ENCODE measurements around the gene SACM1L.

SACM1L gene

DNA sequence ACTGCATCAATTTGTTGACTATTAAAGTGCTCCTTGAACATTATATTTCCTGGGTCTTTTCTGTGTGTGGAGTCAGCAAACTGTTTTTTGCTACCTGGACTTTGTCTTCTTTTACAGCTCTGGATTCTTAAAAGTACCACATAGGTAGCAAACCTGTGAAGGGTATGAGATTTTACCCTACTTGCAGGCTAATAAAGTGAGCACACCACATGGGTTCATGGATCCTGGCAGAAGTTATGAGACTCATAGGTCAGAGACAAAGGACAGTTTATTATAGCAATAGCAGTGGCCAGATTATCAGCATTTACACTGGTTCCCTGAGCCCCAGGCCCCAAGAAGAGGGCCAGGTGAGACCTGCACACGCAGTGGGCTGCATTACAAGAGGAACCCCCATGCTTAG, 8.0 kb upstream of the SACM1L start:
- Histone ChIP-seq H3K4me3 (ENCODE audit: low read length in 2 of 2) (no peak overlapping the region), H3K27me3 (ENCODE audit: control insufficient read depth in 3 of 3, insufficient read depth in 3 of 3, low read depth in 1 of 3, low read length in 3 of 3) (no peaks in the 10 kb centered on the region), H2AFZ (ENCODE audit: low read length) (no peak overlapping the region), H3K4me2 (ENCODE audit: insufficient read depth, low read length, poor library complexity, severe bottlenecking) (no peak overlapping the region), H3K79me1 (ENCODE audit: low read depth, low read length) (no peaks in the 10 kb centered on the region), H3K4me1 (ENCODE audit: control insufficient read depth in 2 of 2, insufficient read depth in 1 of 2, low read depth in 1 of 2, low read length in 2 of 2) (peaks cover 4 to 12% of the 10 kb centered on the region in 2 donors), H4K91ac (ENCODE audit: low read depth, low read length, poor library complexity) (no peak overlapping the region), H3K4ac (ENCODE audit: low read length) (no peak overlapping the region), H3K23ac (ENCODE audit: low read depth, low read length, poor library complexity) (no peak overlapping the region), H4K8ac (ENCODE audit: low read depth, low read length) (no peak overlapping the region), H2BK5ac (ENCODE audit: low read length) (no peak overlapping the region), H3K9ac (ENCODE audit: low read depth, low read length, poor library complexity) (no peak overlapping the region), H3K27ac (replicated peaks; ENCODE audit: low read length) (no peak overlapping the region), H2BK120ac (ENCODE audit: low read depth, low read length) (no peak overlapping the region), H3K14ac (ENCODE audit: low read length) (no peak overlapping the region), H2BK15ac (ENCODE audit: low read length) (no peak overlapping the region), H3K18ac (ENCODE audit: low read length) (no peak overlapping the region), H3K36me3 (replicated peaks in 1 of 2; ENCODE audit: control insufficient read depth in 2 of 2, insufficient read depth in 2 of 2, low read length in 2 of 2) (peaks cover 1 to 12% of the 10 kb centered on the region in 2 donors), H3K9me3 (replicated peaks in 1 of 2; ENCODE audit: control insufficient read depth in 2 of 2, insufficient read depth in 1 of 2, low read depth in 1 of 2, low read length in 2 of 2) (peaks cover 4% of the 10 kb centered on the region in 2 donors), H2BK12ac (ENCODE audit: low read length) (no peak overlapping the region), H2AK5ac (ENCODE audit: low read depth, low read length) (no peak overlapping the region)
- DNase-seq (ENCODE audit: low spot score): no peak
- no CpG with 5 or more reads among the region's 1 CpG for whole genome bisulfite sequencing, 2 donors (ENCODE audit: extremely low coverage in 2 of 2, insufficient read length in 2 of 2, insufficient replicate concordance in 1 of 2)

DNA sequence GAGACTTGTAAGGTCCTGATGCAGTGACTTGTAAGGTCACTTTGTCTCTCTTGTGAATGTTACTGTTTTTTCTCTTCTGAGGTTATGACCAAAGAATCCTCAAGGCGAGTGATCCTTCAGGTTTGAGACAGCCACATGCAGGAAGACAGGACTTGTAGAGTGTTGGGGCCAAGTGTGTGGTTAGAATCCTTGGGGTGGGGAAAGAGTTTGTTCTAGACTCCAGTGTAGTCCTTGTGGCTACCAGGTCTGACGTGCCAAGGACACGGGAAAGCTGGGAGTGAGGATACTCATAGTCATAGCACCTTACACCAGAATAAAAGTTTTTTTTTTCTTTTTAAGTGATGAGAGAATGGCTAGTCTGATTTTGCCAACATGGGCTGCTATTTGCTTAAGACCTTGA, 7.3 kb upstream of the SACM1L start:
- H2BK120ac ChIP-seq (ENCODE audit: low read depth, low read length): no peak overlapping the region
- no CpG with 5 or more reads among the region's 3 CpGs for WGBS, 2 donors (ENCODE audit: extremely low coverage in 2 of 2, insufficient read length in 2 of 2, insufficient replicate concordance in 1 of 2)
- no peak overlapping the region for H2BK15ac ChIP-seq (ENCODE audit: low read length)
- H3K79me1 ChIP-seq (ENCODE audit: low read depth, low read length): no peaks in the 10 kb centered on the region
- H2BK12ac ChIP-seq (ENCODE audit: low read length): no peak overlapping the region
- H4K8ac ChIP-seq (ENCODE audit: low read depth, low read length): no peak overlapping the region
- H3K4me2 ChIP-seq (ENCODE audit: insufficient read depth, low read length, poor library complexity, severe bottlenecking): no peak overlapping the region
- H3K23ac ChIP-seq (ENCODE audit: low read depth, low read length, poor library complexity): no peak overlapping the region
- H3K27me3 ChIP-seq (ENCODE audit: control insufficient read depth in 3 of 3, insufficient read depth in 3 of 3, low read depth in 1 of 3, low read length in 3 of 3): no peaks in the 10 kb centered on the region
- no peak overlapping the region for H3K9ac ChIP-seq (ENCODE audit: low read depth, low read length, poor library complexity)
- H4K91ac ChIP-seq (ENCODE audit: low read depth, low read length, poor library complexity): no peak overlapping the region
- H3K14ac ChIP-seq (ENCODE audit: low read length): no peak overlapping the region
- H2AK5ac ChIP-seq (ENCODE audit: low read depth, low read length): no peak overlapping the region
- no peak overlapping the region for H3K4me3 ChIP-seq (ENCODE audit: low read length in 2 of 2)
- H3K4me1 ChIP-seq (ENCODE audit: control insufficient read depth in 2 of 2, insufficient read depth in 1 of 2, low read depth in 1 of 2, low read length in 2 of 2): peaks cover 3 to 8% of the 10 kb centered on the region in 2 donors
- no peak for DNase-seq (ENCODE audit: low spot score)
- no peak overlapping the region for H3K18ac ChIP-seq (ENCODE audit: low read length)
- no peak overlapping the region for H2BK5ac ChIP-seq (ENCODE audit: low read length)
- no peak overlapping the region for H2AFZ ChIP-seq (ENCODE audit: low read length)
- no peak overlapping the region for H3K27ac ChIP-seq (replicated peaks; ENCODE audit: low read length)
- H3K9me3 ChIP-seq (replicated peaks in 1 of 2; ENCODE audit: control insufficient read depth in 2 of 2, insufficient read depth in 1 of 2, low read depth in 1 of 2, low read length in 2 of 2): peaks cover 4% of the 10 kb centered on the region in 2 donors
- H3K4ac ChIP-seq (ENCODE audit: low read length): no peak overlapping the region
- H3K36me3 ChIP-seq (replicated peaks in 1 of 2; ENCODE audit: control insufficient read depth in 2 of 2, insufficient read depth in 2 of 2, low read length in 2 of 2): peaks cover 1 to 12% of the 10 kb centered on the region in 2 donors

GRCh38 chr3:45682311-45682710, 6.9 kb upstream of the SACM1L start:
- no peak overlapping the region for H3K14ac ChIP-seq (ENCODE audit: low read length)
- DNase-seq (ENCODE audit: low spot score): no peak
- H3K4me2 ChIP-seq (ENCODE audit: insufficient read depth, low read length, poor library complexity, severe bottlenecking): no peak overlapping the region
- no peak overlapping the region for H3K9ac ChIP-seq (ENCODE audit: low read depth, low read length, poor library complexity)
- H4K8ac ChIP-seq (ENCODE audit: low read depth, low read length): no peak overlapping the region
- no peaks in the 10 kb centered on the region for H3K79me1 ChIP-seq (ENCODE audit: low read depth, low read length)
- H3K36me3 ChIP-seq (replicated peaks in 1 of 2; ENCODE audit: control insufficient read depth in 2 of 2, insufficient read depth in 2 of 2, low read length in 2 of 2): peaks cover 1 to 11% of the 10 kb centered on the region in 2 donors
- no peak overlapping the region for H4K91ac ChIP-seq (ENCODE audit: low read depth, low read length, poor library complexity)
- H2BK120ac ChIP-seq (ENCODE audit: low read depth, low read length): no peak overlapping the region
- no CpG with 5 or more reads among the region's 2 CpGs for WGBS, 2 donors (ENCODE audit: extremely low coverage in 2 of 2, insufficient read length in 2 of 2, insufficient replicate concordance in 1 of 2)
- no peak overlapping the region for H2AK5ac ChIP-seq (ENCODE audit: low read depth, low read length)
- no peak overlapping the region for H2AFZ ChIP-seq (ENCODE audit: low read length)
- peaks cover 3 to 6% of the 10 kb centered on the region in 2 donors for H3K4me1 ChIP-seq (ENCODE audit: control insufficient read depth in 2 of 2, insufficient read depth in 1 of 2, low read depth in 1 of 2, low read length in 2 of 2)
- no peak overlapping the region for H2BK5ac ChIP-seq (ENCODE audit: low read length)
- no peak overlapping the region for H3K23ac ChIP-seq (ENCODE audit: low read depth, low read length, poor library complexity)
- H3K27ac ChIP-seq (replicated peaks; ENCODE audit: low read length): no peak overlapping the region
- H3K9me3 ChIP-seq (replicated peaks in 1 of 2; ENCODE audit: control insufficient read depth in 2 of 2, insufficient read depth in 1 of 2, low read depth in 1 of 2, low read length in 2 of 2): peaks cover 4% of the 10 kb centered on the region in 2 donors
- H3K27me3 ChIP-seq (ENCODE audit: control insufficient read depth in 3 of 3, insufficient read depth in 3 of 3, low read depth in 1 of 3, low read length in 3 of 3): no peaks in the 10 kb centered on the region
- H3K4ac ChIP-seq (ENCODE audit: low read length): no peak overlapping the region
- no peak overlapping the region for H2BK15ac ChIP-seq (ENCODE audit: low read length)
- H2BK12ac ChIP-seq (ENCODE audit: low read length): no peak overlapping the region
- no peak overlapping the region for H3K18ac ChIP-seq (ENCODE audit: low read length)
- no peak overlapping the region for H3K4me3 ChIP-seq (ENCODE audit: low read length in 2 of 2)

- Histone ChIP-seq H3K14ac (ENCODE audit: low read length) (no peak overlapping the region), H3K4me1 (ENCODE audit: control insufficient read depth in 2 of 2, insufficient read depth in 1 of 2, low read depth in 1 of 2, low read length in 2 of 2) (peaks cover 3 to 6% of the 10 kb centered on the region in 2 donors), H3K9me3 (replicated peaks in 1 of 2; ENCODE audit: control insufficient read depth in 2 of 2, insufficient read depth in 1 of 2, low read depth in 1 of 2, low read length in 2 of 2) (peaks cover 4% of the 10 kb centered on the region in 2 donors), H3K27ac (replicated peaks; ENCODE audit: low read length) (no peak overlapping the region), H2BK120ac (ENCODE audit: low read depth, low read length) (no peak overlapping the region), H3K23ac (ENCODE audit: low read depth, low read length, poor library complexity) (no peak overlapping the region), H3K36me3 (replicated peaks in 1 of 2; ENCODE audit: control insufficient read depth in 2 of 2, insufficient read depth in 2 of 2, low read length in 2 of 2) (peaks cover 1 to 7% of the 10 kb centered on the region in 2 donors), H2AFZ (ENCODE audit: low read length) (no peak overlapping the region), H2BK12ac (ENCODE audit: low read length) (no peak overlapping the region), H3K9ac (ENCODE audit: low read depth, low read length, poor library complexity) (no peak overlapping the region), H3K4me3 (ENCODE audit: low read length in 2 of 2) (no peak overlapping the region), H4K8ac (ENCODE audit: low read depth, low read length) (no peak overlapping the region), H3K18ac (ENCODE audit: low read length) (no peak overlapping the region), H4K91ac (ENCODE audit: low read depth, low read length, poor library complexity) (no peak overlapping the region), H2BK5ac (ENCODE audit: low read length) (no peak overlapping the region), H3K27me3 (ENCODE audit: control insufficient read depth in 3 of 3, insufficient read depth in 3 of 3, low read depth in 1 of 3, low read length in 3 of 3) (no peaks in the 10 kb centered on the region), H3K4ac (ENCODE audit: low read length) (no peak overlapping the region), H3K4me2 (ENCODE audit: insufficient read depth, low read length, poor library complexity, severe bottlenecking) (no peak overlapping the region), H2BK15ac (ENCODE audit: low read length) (no peak overlapping the region), H2AK5ac (ENCODE audit: low read depth, low read length) (no peak overlapping the region), H3K79me1 (ENCODE audit: low read depth, low read length) (no peaks in the 10 kb centered on the region)
- DNase-seq (ENCODE audit: low spot score): no peak
- no CpG with 5 or more reads among the region's 5 CpGs for WGBS, 2 donors (ENCODE audit: extremely low coverage in 2 of 2, insufficient read length in 2 of 2, insufficient replicate concordance in 1 of 2)
Measured at GRCh38 chr3:45682786-45683185, 6.4 kb upstream of the SACM1L start.

All from neuronal stem cell (in vitro differentiated cells).